WTC11 (cell line): Measurements from ENCODE around the gene VAC14. TPM values are rescaled to one million over a fixed set of nuclear protein-coding genes. Genes with fewer than 3 reads are reported as not detected.

Experiments used
- ATAC-seq: fragments of 200-7000 bp; cut with Tn5 transposase; 2 replicates; pipeline ENCODE4 v1.10.0; 2021; ENCODE audit warnings: mild to moderate bottlenecking, moderate library complexity
- CTCF ChIA-PET: fragments of 300-600 bp; sonication (Branson Sonifier 250); formaldehyde crosslinking; loops from one replicate; lab custom pipeline; 2021; ENCODE audit warnings: antibody characterized with exemption; lab: Charles Lee
- POLR2A ChIA-PET: fragments of 350-600 bp; sonication (Branson Sonifier 250); formaldehyde crosslinking; loops from one replicate; lab custom pipeline; 2021; ENCODE audit warnings: antibody characterized with exemption; lab: Charles Lee
- DNase-seq: peaks from one replicate; pipeline ENCODE4 v3.0.0; 2021; ENCODE audit warnings: low spot score
- H3K27ac Mint-ChIP-seq: 2 replicates; pipeline ENCODE4 v1.8.0; 2021; ENCODE audit warnings: mixed read lengths
- H3K27me3 Mint-ChIP-seq: 2 replicates; pipeline ENCODE4 v1.8.0; 2021; ENCODE audit warnings: low read depth, mild to moderate bottlenecking, moderate library complexity, mixed read lengths
- H3K36me3 Mint-ChIP-seq: 2 replicates; pipeline ENCODE4 v1.8.0; 2021; ENCODE audit warnings: mixed read lengths
- H3K4me1 Mint-ChIP-seq: 2 replicates; pipeline ENCODE4 v1.8.0; 2022; ENCODE audit warnings: mixed read lengths
- H3K4me3 Mint-ChIP-seq: 2 replicates; pipeline ENCODE4 v1.8.0; 2021; ENCODE audit warnings: mild to moderate bottlenecking, moderate library complexity, mixed read lengths
- H3K9me3 Mint-ChIP-seq: 2 replicates; pipeline ENCODE4 v1.8.0; 2021; ENCODE audit warnings: mixed read lengths
- ATF6 ChIP-seq: sonication (generic); formaldehyde crosslinking; IDR thresholded peaks from 2 replicates; pipeline ENCODE4 v1.8.1; 2023; ENCODE audit warnings: mild to moderate bottlenecking, missing genetic modification reagents
- CBFB ChIP-seq: sonication (generic); formaldehyde crosslinking; IDR thresholded peaks from 2 replicates; pipeline ENCODE4 v1.8.1; 2022; ENCODE audit warnings: mild to moderate bottlenecking, low read depth, missing genetic modification reagents
- FOXK1 ChIP-seq: sonication (generic); formaldehyde crosslinking; IDR thresholded peaks from 2 replicates; pipeline ENCODE4 v1.8.0; 2022; ENCODE audit warnings: mild to moderate bottlenecking, moderate library complexity, missing genetic modification reagents
- GTF2I ChIP-seq: fragments of 250-450 bp; sonication (Bioruptor Pico); conservative IDR thresholded peaks from 2 replicates; pipeline ENCODE4 v1.4.0; 2021; ENCODE audit warnings: mild to moderate bottlenecking
- HMGA2 ChIP-seq: fragments of 250-450 bp; sonication (Bioruptor Pico); IDR thresholded peaks from 2 replicates; pipeline ENCODE4 v1.4.0; 2021; ENCODE audit warnings: mild to moderate bottlenecking, moderate library complexity
- HMGXB4 ChIP-seq: sonication (generic); formaldehyde crosslinking; IDR thresholded peaks from 2 replicates; pipeline ENCODE4 v1.8.1; 2023; ENCODE audit warnings: mild to moderate bottlenecking, moderate library complexity, missing genetic modification reagents
- NFE2L1 ChIP-seq: sonication (generic); formaldehyde crosslinking; IDR thresholded peaks from 2 replicates; pipeline ENCODE4 v1.8.1; 2023; ENCODE audit warnings: missing genetic modification reagents
- SP1 ChIP-seq: sonication (generic); formaldehyde crosslinking; conservative IDR thresholded peaks from 2 replicates; pipeline ENCODE4 v1.8.1; 2022; ENCODE audit warnings: missing genetic modification reagents
- ZNF219 ChIP-seq: sonication (generic); formaldehyde crosslinking; IDR thresholded peaks from 2 replicates; pipeline ENCODE4 v1.8.0; 2023; ENCODE audit warnings: missing genetic modification reagents, mild to moderate bottlenecking, borderline replicate concordance
- ZNF263 ChIP-seq: sonication (generic); formaldehyde crosslinking; IDR thresholded peaks from 2 replicates; pipeline ENCODE4 v1.8.1; 2022; ENCODE audit warnings: low read depth, mild to moderate bottlenecking, moderate library complexity, missing genetic modification reagents
- total RNA-seq: library from RNA; stranded (reverse); gene quantifications from 3 replicates; pipeline ENCODE4 v1.2.3, GENCODE V29; 2021
- TF ChIP-seq, protein P1 (sequence below): sonication (generic); formaldehyde crosslinking; IDR thresholded peaks from 2 replicates; pipeline ENCODE4 v1.8.0; 2022; ENCODE audit warnings: mild to moderate bottlenecking, missing genetic modification reagents
- TF ChIP-seq, protein P2 (sequence below): sonication (generic); formaldehyde crosslinking; IDR thresholded peaks from 2 replicates; pipeline ENCODE4 v1.8.0; 2023; ENCODE audit warnings: missing genetic modification reagents, mild to moderate bottlenecking, borderline replicate concordance
- TF ChIP-seq, protein P3 (sequence below): sonication (generic); formaldehyde crosslinking; IDR thresholded peaks from 2 replicates; pipeline ENCODE4 v1.8.1; 2022; ENCODE audit warnings: low read depth, missing genetic modification reagents, borderline replicate concordance

Gene VAC14
- total RNA-seq, 1 experiment from 2014 or later: 60.1 TPM

GRCh38 chr16:70676675-70677498 lies 124.1 kb downstream of the VAC14 start:
- ChIA-PET CTCF (interaction anchor here (0.6 to 9.8 kb wide), 4 partner anchors 61 to 1030 kb away, joined by 4 to 142 read pairs (median 48); no protein-coding TSS in a partner anchor), POLR2A (no interaction called here)
- peaks cover 4% of the 10 kb centered on the region for H3K36me3 Mint-ChIP-seq
- no peak for TF ChIP-seq CBFB
- no peak for TF ChIP-seq SP1 (CRISPR knock-in tag)
- no peak for TF ChIP-seq HMGXB4
- TF ChIP-seq GTF2I (CRISPR knock-in tag): no peak
- TF ChIP-seq, protein P1, sequence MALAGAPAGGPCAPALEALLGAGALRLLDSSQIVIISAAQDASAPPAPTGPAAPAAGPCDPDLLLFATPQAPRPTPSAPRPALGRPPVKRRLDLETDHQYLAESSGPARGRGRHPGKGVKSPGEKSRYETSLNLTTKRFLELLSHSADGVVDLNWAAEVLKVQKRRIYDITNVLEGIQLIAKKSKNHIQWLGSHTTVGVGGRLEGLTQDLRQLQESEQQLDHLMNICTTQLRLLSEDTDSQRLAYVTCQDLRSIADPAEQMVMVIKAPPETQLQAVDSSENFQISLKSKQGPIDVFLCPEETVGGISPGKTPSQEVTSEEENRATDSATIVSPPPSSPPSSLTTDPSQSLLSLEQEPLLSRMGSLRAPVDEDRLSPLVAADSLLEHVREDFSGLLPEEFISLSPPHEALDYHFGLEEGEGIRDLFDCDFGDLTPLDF (CRISPR knock-in tag): no peak
- no peak for TF ChIP-seq ZNF263
- TF ChIP-seq FOXK1 (CRISPR knock-in tag): no peak
- no peak for TF ChIP-seq ATF6 (CRISPR knock-in tag)
- TF ChIP-seq, protein P2, sequence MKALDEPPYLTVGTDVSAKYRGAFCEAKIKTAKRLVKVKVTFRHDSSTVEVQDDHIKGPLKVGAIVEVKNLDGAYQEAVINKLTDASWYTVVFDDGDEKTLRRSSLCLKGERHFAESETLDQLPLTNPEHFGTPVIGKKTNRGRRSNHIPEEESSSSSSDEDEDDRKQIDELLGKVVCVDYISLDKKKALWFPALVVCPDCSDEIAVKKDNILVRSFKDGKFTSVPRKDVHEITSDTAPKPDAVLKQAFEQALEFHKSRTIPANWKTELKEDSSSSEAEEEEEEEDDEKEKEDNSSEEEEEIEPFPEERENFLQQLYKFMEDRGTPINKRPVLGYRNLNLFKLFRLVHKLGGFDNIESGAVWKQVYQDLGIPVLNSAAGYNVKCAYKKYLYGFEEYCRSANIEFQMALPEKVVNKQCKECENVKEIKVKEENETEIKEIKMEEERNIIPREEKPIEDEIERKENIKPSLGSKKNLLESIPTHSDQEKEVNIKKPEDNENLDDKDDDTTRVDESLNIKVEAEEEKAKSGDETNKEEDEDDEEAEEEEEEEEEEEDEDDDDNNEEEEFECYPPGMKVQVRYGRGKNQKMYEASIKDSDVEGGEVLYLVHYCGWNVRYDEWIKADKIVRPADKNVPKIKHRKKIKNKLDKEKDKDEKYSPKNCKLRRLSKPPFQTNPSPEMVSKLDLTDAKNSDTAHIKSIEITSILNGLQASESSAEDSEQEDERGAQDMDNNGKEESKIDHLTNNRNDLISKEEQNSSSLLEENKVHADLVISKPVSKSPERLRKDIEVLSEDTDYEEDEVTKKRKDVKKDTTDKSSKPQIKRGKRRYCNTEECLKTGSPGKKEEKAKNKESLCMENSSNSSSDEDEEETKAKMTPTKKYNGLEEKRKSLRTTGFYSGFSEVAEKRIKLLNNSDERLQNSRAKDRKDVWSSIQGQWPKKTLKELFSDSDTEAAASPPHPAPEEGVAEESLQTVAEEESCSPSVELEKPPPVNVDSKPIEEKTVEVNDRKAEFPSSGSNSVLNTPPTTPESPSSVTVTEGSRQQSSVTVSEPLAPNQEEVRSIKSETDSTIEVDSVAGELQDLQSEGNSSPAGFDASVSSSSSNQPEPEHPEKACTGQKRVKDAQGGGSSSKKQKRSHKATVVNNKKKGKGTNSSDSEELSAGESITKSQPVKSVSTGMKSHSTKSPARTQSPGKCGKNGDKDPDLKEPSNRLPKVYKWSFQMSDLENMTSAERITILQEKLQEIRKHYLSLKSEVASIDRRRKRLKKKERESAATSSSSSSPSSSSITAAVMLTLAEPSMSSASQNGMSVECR (CRISPR knock-in tag): no peak
- TF ChIP-seq, protein P3, sequence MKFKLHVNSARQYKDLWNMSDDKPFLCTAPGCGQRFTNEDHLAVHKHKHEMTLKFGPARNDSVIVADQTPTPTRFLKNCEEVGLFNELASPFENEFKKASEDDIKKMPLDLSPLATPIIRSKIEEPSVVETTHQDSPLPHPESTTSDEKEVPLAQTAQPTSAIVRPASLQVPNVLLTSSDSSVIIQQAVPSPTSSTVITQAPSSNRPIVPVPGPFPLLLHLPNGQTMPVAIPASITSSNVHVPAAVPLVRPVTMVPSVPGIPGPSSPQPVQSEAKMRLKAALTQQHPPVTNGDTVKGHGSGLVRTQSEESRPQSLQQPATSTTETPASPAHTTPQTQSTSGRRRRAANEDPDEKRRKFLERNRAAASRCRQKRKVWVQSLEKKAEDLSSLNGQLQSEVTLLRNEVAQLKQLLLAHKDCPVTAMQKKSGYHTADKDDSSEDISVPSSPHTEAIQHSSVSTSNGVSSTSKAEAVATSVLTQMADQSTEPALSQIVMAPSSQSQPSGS: no peak
- TF ChIP-seq ZNF219: no peak
- TF ChIP-seq NFE2L1 (CRISPR knock-in tag): no peak
- TF ChIP-seq HMGA2: no peak
- ATAC-seq (no peak), DNase-seq (no peak)
- peaks cover 3% of the 10 kb centered on the region; the same call in 1 of the 2 replicates for H3K4me1 Mint-ChIP-seq
- no peak overlapping the region for H3K4me3 Mint-ChIP-seq
- no peaks in the 10 kb centered on the region for H3K9me3 Mint-ChIP-seq
- H3K27ac Mint-ChIP-seq: no peak overlapping the region
- no peaks in the 10 kb centered on the region for H3K27me3 Mint-ChIP-seq
